NCI-H1105 treated with DMSO at 0.1 percent for 48 hours (cell line): ENCODE measurements around the gene WHRN.

Experiments
- DNase-seq: peaks from one replicate; lab custom pipeline; 2025; lab: John Stamatoyannopoulos, UW

Gene WHRN

DNA sequence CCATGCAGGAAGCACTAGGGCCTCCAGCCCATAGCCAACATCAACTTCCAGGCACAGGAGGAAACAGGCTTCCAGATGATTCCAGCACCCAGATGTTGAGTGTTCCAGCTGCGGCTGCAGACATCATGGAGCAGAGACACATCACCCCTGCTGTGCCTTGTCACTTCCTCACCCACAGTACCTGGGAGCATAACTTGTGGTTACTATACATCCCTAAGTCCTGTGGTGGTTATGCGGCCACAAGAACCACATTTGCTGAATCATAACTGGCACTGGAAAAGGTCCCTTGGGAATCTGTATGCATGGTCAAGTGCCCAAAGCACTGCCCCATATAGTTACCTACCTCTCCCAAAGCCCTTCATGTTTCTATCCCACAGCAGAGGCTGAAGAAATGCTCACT lies 56.6 kb downstream of the WHRN start:
- no peak for DNase-seq

DNA sequence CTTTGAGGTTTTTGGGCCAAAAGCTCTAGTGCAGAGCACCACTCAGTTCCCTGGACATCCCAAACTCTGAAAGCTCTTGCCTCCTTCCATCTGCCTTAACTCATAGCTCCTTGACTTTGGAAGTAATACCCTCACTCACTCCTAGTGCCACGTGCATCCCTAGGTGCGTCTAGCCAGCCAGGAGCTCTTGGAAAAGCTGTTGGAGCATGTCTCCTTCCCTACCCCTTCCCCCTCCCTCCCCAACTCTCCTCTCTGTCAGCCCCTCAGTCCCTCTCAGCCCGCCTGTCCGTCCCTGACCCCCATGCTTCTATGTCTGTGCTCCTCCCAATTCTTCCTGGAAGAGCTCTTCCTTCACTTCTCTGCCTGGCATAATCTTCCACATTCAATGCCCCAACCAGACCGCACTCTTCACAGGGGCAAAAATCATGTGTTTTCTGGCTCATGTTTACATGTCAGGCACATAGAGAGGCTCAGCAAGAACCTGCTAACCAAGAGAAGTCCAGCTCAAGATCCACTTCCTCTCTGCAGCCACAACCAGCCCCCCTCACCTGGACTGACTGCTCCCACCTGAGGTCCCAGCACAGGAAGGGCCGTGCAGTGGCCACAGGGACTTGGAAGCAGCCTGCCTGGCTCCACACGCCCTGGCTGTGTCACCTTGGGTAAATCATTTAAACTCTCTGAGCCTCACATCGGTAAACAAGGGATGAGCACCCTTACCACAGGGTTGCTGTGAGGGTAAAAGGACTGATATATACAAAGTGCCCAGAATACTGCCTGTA lies 58.4 kb downstream of the WHRN start:
- DNase-seq: no peak

GRCh38 chr9:114446036-114446435 lies 59.2 kb downstream of the WHRN start:
- no peak for DNase-seq

DNA sequence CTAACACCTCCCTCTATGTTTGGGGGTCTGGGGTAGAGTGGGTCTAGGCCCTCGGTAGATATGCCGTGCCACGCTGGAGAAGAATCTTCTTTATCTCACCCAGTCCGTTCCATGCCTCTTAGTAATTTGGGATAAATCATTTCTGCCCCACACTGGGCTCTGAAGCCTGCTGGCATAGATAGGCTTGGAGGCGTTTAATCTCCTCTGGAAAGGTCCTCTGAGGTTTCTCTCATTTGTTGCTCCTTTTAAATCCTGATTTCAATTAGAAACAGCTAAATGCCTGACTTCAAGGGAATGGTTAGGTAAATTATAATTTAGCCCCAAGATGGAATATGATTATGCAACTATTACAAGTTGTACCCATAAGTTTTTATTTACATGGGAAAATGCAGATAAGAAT lies 59.7 kb downstream of the WHRN start:
- no peak for DNase-seq

DNA sequence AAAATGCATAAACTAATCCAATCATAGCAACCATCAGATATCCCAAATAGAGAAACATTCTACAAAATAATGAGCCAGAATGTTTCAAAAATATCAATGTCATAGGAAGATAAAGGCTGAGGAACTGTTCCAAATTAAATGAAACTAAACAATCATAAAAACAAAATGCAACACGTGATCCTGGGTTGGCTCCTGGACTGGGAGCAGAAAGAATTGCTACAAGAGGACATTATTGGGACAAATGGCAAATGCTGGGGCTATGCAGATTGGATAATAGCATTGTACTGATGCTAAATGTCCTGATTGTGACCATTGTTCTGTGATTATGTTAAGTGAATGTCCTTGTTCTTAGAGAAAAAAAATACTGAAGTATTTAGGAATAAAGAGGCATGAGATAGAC lies 63.3 kb downstream of the WHRN start:
- DNase-seq: no peak

- DNase-seq: no peak
Measured at GRCh38 chr9:114437401-114437893, 67.8 kb downstream of the WHRN start.

- DNase-seq: peak; percentile 50
Measured at GRCh38 chr9:114434878-114435311, 70.4 kb downstream of the WHRN start.

DNA sequence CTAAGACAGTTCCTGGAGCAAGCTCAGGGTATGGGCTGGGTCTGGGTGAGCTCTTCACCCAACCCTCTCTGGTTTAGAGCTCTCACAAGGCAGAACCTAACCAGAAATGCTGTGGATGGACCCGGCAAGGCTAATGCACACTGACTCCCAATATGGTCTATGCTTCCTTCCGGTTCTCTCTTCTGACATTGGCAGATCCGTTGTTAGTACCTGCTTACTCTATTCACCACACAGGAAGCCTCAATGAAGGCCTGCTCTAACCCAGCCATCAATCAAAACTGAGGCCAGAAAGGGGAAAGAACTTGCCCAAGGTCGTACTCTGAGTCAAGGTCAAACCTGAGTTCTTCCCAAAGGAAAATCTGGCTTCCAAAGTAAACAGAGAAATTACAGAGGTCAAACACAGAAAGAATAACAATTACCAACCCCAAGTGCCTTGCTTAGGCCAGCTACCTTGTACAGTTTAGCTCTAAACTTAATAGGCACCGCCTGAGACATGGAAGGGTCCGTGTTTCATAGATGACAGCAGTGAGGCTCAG lies 71.5 kb downstream of the WHRN start:
- DNase-seq: no peak

DNA sequence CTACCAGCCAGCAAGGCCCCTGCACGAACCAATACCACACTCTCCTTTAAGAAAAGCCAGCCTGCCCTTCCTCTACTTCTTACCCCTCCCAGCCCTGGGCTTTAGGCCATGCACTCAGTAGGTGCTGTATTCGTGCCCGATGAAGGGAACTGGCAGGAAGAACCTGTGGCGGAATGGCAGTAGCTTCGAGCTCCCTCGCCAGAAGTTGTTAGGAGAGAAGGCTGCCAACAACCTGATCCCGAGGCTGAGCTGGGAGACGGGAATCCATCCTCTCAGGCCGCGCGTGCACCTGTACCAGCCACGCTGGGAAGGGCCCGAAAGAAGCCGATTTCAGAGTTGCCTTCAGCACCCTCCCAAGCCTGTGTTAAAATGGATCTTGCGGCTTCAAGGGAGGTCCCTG lies 72.2 kb downstream of the WHRN start:
- no peak for DNase-seq

GRCh38 chr9:114432323-114433067 lies 72.8 kb downstream of the WHRN start:
- no peak for DNase-seq

GRCh38 chr9:114431770-114432169 lies 73.5 kb downstream of the WHRN start:
- DNase-seq: no peak

DNA sequence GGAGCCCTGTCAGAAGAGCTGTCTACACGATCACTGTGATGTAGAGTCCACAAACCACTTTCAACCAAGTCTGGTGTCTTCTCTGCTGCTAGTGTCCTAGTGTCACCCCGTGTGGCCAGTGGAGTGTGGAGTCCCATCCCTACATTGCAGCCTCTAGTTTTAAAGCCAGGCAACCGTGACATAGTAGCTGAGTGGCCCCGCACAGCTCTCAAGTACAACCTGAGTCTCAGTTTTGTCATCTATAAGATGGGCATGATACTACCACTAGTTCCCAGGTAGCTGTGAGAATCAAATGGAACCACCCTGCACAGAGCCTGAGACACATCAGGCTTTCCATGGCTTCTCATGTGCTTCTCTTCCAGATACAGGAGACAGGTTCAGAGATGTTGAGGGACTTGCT lies 74.3 kb downstream of the WHRN start:
- no peak for DNase-seq

DNA sequence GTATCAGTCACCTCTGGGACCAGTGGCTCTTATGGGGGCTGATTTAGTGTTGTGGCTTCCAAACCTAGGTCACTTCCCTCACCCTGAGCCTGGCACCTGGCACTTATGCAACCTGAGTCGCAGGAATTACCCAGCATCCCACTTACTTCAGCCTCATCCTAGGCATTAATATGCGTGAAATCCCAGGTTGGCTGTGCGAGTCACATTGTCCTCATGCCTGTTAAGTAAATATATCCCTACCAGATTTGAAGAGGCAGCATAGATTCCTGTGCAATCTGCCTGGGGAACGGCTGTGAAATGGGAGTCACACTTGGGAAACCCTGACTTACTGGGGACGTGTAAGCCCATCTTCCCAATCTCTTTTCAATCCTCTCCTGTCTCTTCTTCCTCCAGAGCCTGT lies 74.8 kb downstream of the WHRN start:
- peak; percentile 51 for DNase-seq

DNA sequence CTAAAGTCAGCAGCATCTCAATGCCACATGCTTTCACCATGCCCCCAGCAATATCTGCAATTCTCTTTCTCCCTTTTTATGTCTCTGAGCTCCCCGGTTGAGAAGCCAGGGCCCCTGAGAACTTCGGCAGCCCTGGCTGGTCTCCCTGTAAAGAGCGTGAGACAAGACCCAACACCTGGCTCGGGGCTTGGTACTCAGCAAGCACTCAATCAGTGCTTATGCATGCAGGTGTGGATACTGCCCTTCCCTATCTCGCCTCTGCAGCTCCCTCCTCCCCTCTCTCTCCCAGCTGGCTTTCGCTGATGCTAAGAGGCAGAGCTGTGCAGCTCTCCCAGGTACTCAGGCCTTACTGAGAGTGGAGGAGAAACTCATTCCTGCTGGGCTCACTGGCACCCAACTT lies 75.8 kb downstream of the WHRN start:
- no peak for DNase-seq

DNA sequence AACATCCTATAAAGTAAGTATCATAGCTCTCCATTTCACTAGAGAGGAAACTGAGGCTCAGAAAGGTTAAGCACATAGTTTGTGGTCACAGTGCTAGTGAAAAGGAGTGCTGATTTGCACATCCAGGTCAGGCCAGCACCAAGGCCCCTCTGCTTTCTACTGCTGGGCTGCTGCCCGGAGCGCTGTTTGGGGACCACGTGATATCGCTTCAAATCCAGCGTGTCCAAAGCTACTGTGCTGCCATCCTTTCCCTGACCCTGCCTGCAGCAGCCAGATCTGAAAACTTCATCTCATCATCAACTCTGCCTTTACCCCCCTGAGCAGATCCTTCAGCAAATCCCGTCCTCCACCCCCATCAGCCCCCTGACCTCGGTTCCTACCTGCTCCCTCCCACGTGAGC lies 76.8 kb downstream of the WHRN start:
- no peak for DNase-seq

GRCh38 chr9:114427644-114428043 lies 77.6 kb downstream of the WHRN start:
- DNase-seq: no peak

GRCh38 chr9:114426046-114426948 lies 79.0 kb downstream of the WHRN start:
- DNase-seq: no peak

DNA sequence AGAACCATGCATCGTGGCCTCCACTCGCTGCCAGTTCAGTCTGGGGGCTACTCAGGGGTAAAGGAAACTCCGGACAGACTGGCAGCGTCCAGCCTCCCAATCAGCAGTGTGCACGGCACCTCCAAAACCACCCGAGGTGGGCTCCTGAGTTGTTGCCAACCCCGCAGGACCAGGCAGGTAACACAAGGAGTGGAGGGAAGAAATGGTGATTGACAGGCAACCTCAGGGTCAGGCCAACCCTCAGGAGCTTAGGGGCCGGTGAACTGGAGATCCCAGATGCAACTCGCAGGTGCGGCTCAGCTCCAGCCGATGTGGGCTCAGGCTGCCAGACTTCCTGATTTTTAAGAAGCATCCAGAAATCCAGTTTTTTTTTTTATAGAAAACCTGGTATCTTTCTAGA lies 80.1 kb downstream of the WHRN start:
- no peak for DNase-seq

GRCh38 chr9:114424126-114424525 lies 81.1 kb downstream of the WHRN start:
- DNase-seq: no peak

GRCh38 chr9:114423181-114423580 lies 82.1 kb downstream of the WHRN start:
- no peak for DNase-seq

- no peak for DNase-seq
Measured at GRCh38 chr9:114421147-114421546, 84.1 kb downstream of the WHRN start.

DNA sequence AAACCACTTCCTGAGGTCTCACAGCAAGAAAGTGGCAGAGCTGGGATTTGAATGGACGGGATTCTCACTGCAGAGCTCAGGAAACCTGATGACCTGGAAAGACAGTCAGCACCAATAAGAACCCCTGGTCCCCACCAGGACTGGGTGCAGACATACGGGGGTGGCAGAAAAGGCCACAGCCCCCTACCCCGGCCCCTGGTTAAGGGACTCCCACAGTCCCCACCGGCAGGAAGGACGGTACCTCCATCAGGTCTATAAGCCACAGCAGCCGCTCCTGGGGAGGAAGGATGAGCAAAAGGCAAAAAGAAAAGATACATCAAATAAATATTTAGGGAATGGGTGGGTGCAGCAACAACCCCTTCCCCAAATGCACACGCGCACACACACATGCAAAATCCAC lies 85.5 kb downstream of the WHRN start:
- no peak for DNase-seq
